A549 treated with GW870086 at 1 μM for 4 hours (cell line): ENCODE data around the gene ERCC4. TPM values are rescaled to one million over a fixed set of nuclear protein-coding genes. Genes with fewer than 3 reads are reported as not detected.

ENCODE experiments used
- total RNA-seq: library from RNA; stranded (reverse); fragments of 200-300 nt; extraction: Qiagen RNA extraction; gene quantifications from 5 replicates; pipeline ENCODE4 v1.2.3, GENCODE V29; 2022; ENCODE audit warnings: low read depth

Gene ERCC4
- total RNA-seq: 5.2 to 7.9 TPM (median 6.8 TPM) in 5 replicates

DNA sequence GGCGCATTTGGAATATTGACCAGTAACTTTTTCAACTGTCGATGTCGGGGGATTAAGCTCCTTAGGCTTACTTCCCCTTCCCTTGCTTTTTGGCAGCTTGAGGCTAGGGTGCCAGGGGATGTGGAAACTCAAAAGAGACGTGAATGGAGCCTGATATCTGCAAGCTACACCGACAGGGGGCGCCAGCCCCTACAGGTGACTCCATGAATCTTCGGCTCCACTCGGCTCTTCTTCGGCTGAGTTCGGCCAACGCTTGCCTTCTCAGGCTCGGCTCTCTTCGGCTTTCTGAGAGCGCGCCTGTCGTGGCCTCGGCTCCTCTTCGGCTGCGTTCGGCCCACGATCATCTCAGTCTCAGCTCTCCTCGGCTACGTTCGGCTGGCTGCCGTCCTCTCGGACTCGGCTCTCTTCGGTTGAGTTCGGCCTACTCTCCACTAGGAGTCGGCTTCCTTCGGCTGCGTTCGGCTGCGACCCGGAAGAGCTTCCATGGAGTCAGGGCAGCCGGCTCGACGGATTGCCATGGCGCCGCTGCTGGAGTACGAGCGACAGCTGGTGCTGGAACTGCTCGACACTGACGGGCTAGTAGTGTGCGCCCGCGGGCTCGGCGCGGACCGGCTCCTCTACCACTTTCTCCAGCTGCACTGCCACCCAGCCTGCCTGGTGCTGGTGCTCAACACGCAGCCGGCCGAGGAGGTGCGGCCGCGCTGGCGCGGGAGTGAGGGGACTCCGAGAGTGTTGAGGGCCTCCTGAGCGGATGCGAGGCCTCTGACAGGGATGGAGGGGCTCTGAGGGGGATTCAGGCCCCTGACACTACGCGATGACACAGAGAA lies at the start of gene ERCC4:
Gene ERCC4 (plus strand): TSS at position 472 of the 827 bp plus-strand sequence. CDS start 12 bp downstream, at position 484.

Other genes with a start within 250 kb of the ERCC4 start
- 6.9 to 13.5 TPM (median 12.9 TPM) in 5 replicates for gene MRTFB, start 151.2 kb downstream of the ERCC4 start, total RNA-seq